ENCODE measurements around the gene TMEM218.

Gene TMEM218

DNA sequence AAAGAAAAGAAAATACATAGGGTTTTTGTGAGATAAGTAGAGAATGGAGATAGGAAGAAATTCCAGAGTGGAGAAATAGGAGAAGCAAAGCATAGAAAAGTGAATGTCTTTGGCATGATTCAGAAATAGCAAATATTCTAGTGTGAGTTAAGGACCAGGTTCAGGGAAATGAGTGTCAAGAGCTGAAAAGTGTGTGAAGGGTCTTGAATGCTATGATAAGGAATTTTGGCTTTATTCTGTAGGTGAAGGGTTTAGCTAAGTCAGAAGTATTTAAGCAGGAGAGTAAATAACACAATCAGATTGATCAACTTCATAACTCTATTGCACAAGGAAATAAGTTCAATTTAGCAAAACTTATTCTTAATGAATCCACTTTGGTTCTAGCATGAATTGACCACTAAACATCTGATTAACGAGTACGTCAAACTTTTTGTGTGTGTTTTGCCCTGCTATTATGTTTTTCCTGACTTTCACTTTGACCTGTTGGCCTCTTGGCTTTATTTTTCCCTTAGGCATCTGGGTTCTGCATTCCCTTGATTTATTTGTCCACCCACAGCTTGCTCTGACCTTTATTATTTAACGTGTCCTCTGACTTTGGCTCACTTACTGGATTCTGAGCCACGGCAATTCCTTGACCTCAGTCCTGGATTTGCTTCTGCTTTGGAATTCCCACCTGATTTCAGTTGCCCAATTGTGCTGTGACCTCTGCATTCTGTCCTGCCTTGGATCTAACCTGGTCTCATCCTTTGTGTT, 11.9 kb upstream of the TMEM218 start:
- Histone ChIP-seq H3K27me3 (ENCODE audit: insufficient read depth, poor library complexity, severe bottlenecking) (no peaks in the 10 kb centered on the region), H3K9me3 (ENCODE audit: severe bottlenecking) (no peaks in the 10 kb centered on the region), H3K27ac (ENCODE audit: poor library complexity, severe bottlenecking) (no peak overlapping the region), H3K4me3 (ENCODE audit: severe bottlenecking) (no peak overlapping the region), H3K36me3 (ENCODE audit: low read depth) (no peaks in the 10 kb centered on the region), H3K4me1 (ENCODE audit: insufficient read depth, poor library complexity, severe bottlenecking) (no peaks in the 10 kb centered on the region)
- TF ChIP-seq, protein P1, sequence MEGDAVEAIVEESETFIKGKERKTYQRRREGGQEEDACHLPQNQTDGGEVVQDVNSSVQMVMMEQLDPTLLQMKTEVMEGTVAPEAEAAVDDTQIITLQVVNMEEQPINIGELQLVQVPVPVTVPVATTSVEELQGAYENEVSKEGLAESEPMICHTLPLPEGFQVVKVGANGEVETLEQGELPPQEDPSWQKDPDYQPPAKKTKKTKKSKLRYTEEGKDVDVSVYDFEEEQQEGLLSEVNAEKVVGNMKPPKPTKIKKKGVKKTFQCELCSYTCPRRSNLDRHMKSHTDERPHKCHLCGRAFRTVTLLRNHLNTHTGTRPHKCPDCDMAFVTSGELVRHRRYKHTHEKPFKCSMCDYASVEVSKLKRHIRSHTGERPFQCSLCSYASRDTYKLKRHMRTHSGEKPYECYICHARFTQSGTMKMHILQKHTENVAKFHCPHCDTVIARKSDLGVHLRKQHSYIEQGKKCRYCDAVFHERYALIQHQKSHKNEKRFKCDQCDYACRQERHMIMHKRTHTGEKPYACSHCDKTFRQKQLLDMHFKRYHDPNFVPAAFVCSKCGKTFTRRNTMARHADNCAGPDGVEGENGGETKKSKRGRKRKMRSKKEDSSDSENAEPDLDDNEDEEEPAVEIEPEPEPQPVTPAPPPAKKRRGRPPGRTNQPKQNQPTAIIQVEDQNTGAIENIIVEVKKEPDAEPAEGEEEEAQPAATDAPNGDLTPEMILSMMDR (IDR thresholded peaks at IDR 0.05; ENCODE audit: poor library complexity, severe bottlenecking), result no peak
- DNase-seq (ENCODE audit: low spot score), result no peak
- no peak for ATAC-seq (ENCODE audit: low read depth)

DNA sequence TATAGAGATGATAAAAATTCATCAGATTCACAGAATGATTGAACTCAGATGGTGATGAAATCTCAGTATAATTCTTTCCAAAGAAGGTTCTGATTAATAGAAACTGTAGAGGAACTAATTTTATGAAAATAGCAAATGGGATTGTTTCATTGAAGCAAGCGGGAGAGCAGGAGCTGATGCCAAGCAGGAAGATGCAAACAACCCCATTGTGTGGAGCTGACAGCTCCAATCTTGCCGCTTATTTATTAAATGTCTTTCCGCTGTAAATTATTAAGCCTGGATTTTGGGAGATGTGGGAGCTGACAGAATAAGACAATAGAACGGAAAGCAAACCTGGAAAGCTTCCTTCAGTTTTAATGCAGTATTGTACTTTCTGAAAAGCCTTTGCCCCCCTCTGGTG, 6.0 kb upstream of the TMEM218 start:
- Histone ChIP-seq H3K36me3 (ENCODE audit: low read depth) (no peaks in the 10 kb centered on the region), H3K4me3 (ENCODE audit: severe bottlenecking) (no peak overlapping the region), H3K4me1 (ENCODE audit: insufficient read depth, poor library complexity, severe bottlenecking) (no peaks in the 10 kb centered on the region), H3K27ac (ENCODE audit: poor library complexity, severe bottlenecking) (no peak overlapping the region), H3K27me3 (ENCODE audit: insufficient read depth, poor library complexity, severe bottlenecking) (no peaks in the 10 kb centered on the region), H3K9me3 (ENCODE audit: severe bottlenecking) (no peaks in the 10 kb centered on the region)
- ATAC-seq (ENCODE audit: low read depth) (no peak), DNase-seq (ENCODE audit: low spot score) (no peak)
- TF ChIP-seq, protein P1 (IDR thresholded peaks at IDR 0.05; ENCODE audit: poor library complexity, severe bottlenecking), result no peak

DNA sequence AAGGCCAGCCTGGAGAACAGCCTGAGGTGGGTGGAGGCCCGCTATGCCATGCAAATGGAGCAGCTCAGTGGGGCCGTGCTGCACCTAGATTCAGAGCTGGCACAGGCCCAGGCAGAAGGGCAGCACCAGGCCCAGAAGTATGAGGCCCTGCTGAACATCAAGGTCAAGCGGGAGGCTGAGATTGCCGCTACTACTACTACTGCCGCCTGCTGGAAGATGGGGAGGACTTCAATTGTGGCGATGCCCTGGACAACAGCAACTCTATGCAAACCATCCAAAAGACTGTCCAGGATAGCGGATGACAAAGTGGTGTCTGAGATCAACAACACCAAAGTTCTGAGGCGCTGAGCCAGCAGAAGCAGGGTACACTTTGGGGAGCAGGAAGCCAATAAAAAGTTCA, 3.1 kb upstream of the TMEM218 start:
- H3K27me3 ChIP-seq (ENCODE audit: insufficient read depth, poor library complexity, severe bottlenecking), result no peaks in the 10 kb centered on the region
- TF ChIP-seq, protein P1 (IDR thresholded peaks at IDR 0.05; ENCODE audit: poor library complexity, severe bottlenecking), result no peak
- no peak overlapping the region for H3K27ac ChIP-seq (ENCODE audit: poor library complexity, severe bottlenecking)
- ATAC-seq (ENCODE audit: low read depth) (no peak), DNase-seq (ENCODE audit: low spot score) (no peak)
- H3K36me3 ChIP-seq (ENCODE audit: low read depth), result peaks cover 5% of the 10 kb centered on the region
- no peak overlapping the region for H3K4me3 ChIP-seq (ENCODE audit: severe bottlenecking)
- H3K4me1 ChIP-seq (ENCODE audit: insufficient read depth, poor library complexity, severe bottlenecking), result peaks cover 10% of the 10 kb centered on the region
- no peaks in the 10 kb centered on the region for H3K9me3 ChIP-seq (ENCODE audit: severe bottlenecking)

- H3K27ac ChIP-seq (ENCODE audit: poor library complexity, severe bottlenecking), result no peak overlapping the region
Measured at GRCh38 chr11:125112208-125112604, 780 bp upstream of the TMEM218 start.

DNA sequence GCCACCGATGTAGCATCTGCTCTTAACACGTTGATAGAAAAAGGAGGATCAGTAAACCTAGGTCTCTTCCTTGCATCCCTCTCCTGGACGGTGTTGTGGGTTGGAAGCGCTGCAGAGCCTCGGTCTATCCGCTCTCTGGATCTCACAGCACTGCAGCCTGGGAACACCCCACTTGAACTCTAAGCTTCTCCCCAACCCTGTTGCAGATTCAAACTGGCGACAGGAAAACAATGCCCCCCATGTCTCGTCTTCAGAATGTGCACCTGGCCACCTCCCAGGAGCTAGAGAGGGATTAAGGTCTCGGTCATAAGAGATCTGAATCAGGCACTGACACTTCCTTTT, 454 bp downstream of the TMEM218 start:
- no peaks in the 10 kb centered on the region for H3K27me3 ChIP-seq (ENCODE audit: insufficient read depth, poor library complexity, severe bottlenecking)
- peak overlapping the region; percentile 55 for H3K27ac ChIP-seq (ENCODE audit: poor library complexity, severe bottlenecking)
- peak overlapping the region; percentile 48 for H3K4me3 ChIP-seq (ENCODE audit: severe bottlenecking)
- H3K36me3 ChIP-seq (ENCODE audit: low read depth), result peaks cover 12% of the 10 kb centered on the region
- TF ChIP-seq, protein P1 (IDR thresholded peaks at IDR 0.05; ENCODE audit: poor library complexity, severe bottlenecking), result no peak
- peaks cover 10% of the 10 kb centered on the region for H3K4me1 ChIP-seq (ENCODE audit: insufficient read depth, poor library complexity, severe bottlenecking)
- no peaks in the 10 kb centered on the region for H3K9me3 ChIP-seq (ENCODE audit: severe bottlenecking)
- peak; percentile 6; the same call in 1 of the 3 replicates for ATAC-seq (ENCODE audit: low read depth)
- DNase-seq (ENCODE audit: low spot score), result no peak

More at GRCh38 chr11:125112208-125112604, 780 bp upstream of the TMEM218 start:
- Histone ChIP-seq H3K4me1 (ENCODE audit: insufficient read depth, poor library complexity, severe bottlenecking) (peaks cover 10% of the 10 kb centered on the region), H3K27me3 (ENCODE audit: insufficient read depth, poor library complexity, severe bottlenecking) (no peaks in the 10 kb centered on the region), H3K36me3 (ENCODE audit: low read depth) (peaks cover 12% of the 10 kb centered on the region), H3K4me3 (ENCODE audit: severe bottlenecking) (peak overlapping the region; percentile 48), H3K9me3 (ENCODE audit: severe bottlenecking) (no peaks in the 10 kb centered on the region)
- TF ChIP-seq, protein P1 (IDR thresholded peaks at IDR 0.05; ENCODE audit: poor library complexity, severe bottlenecking), result no peak
- DNase-seq (ENCODE audit: low spot score) (no peak), ATAC-seq (ENCODE audit: low read depth) (no peak)

Data from RWPE2 (cell line).